HFF-Myc (cell line): Measurements from ENCODE around the gene STK32C.

Experiments
- DNase-seq: peaks from one replicate; pipeline ENCODE4 v3.0.0-alpha.2; 2011; ENCODE audit warnings: low read depth; ENCODE audit errors: extremely low read depth
- H3K4me3 ChIP-seq: replicated peaks from 2 replicates; pipeline ENCODE4 v1.5.1; 2011; ENCODE audit warnings: low read depth, mild to moderate bottlenecking, control low read depth, low read length
- CTCF ChIP-seq: IDR thresholded peaks from 2 replicates; pipeline ENCODE4 v1.5.1; 2012; ENCODE audit warnings: mild to moderate bottlenecking, low read depth, low read length, control low read depth; ENCODE audit errors: missing control alignments

STK32C gene

GRCh38 chr10:132292287-132293200, 15.2 kb downstream of the STK32C start:
- no peak for TF ChIP-seq CTCF
- no peak for DNase-seq
- H3K4me3 ChIP-seq: no peak overlapping the region

GRCh38 chr10:132291826-132292225, 15.9 kb downstream of the STK32C start:
- no peak for TF ChIP-seq CTCF
- no peak for DNase-seq
- H3K4me3 ChIP-seq: no peak overlapping the region

GRCh38 chr10:132290631-132291030, 17.1 kb downstream of the STK32C start:
- no peak for TF ChIP-seq CTCF
- DNase-seq: no peak
- no peak overlapping the region for H3K4me3 ChIP-seq

- DNase-seq: no peak
- no peak overlapping the region for H3K4me3 ChIP-seq
- no peak for TF ChIP-seq CTCF
These were observed 18.3 kb downstream of the STK32C start for GRCh38 chr10:132289439-132289838.

- DNase-seq: no peak
- no peak overlapping the region for H3K4me3 ChIP-seq
- TF ChIP-seq CTCF: no peak
These were observed 24.0 kb downstream of the STK32C start for GRCh38 chr10:132283604-132284382.

GRCh38 chr10:132282667-132283603, 24.8 kb downstream of the STK32C start:
- no peak for TF ChIP-seq CTCF
- no peak overlapping the region for H3K4me3 ChIP-seq
- no peak for DNase-seq
